Smooth muscle cell (in vitro differentiated cells): Measurements from ENCODE around the gene SLC27A5. TPM values are rescaled to one million over a fixed set of nuclear protein-coding genes. Genes with fewer than 3 reads are reported as not detected.

Source experiments
- DNase-seq: peaks from one replicate; lab custom pipeline; 2025; ENCODE audit not compliant: unreplicated experiment; lab: John Stamatoyannopoulos, UW
- H2AFZ ChIP-seq: fragments of 200-600 bp; sonication (generic); 2 replicates; pipeline ENCODE4 v1.6.0; 2016; ENCODE audit warnings: antibody characterized with exemption, low read depth, mild to moderate bottlenecking
- H3F3A ChIP-seq: fragments of 200-600 bp; sonication (generic); 2 replicates; pipeline ENCODE4 v1.6.0; 2017; ENCODE audit warnings: antibody characterized with exemption, low read depth
- H3K27ac ChIP-seq: fragments of 200-600 bp; sonication (generic); 2 replicates; pipeline ENCODE4 v1.5.1; 2016; ENCODE audit warnings: low read depth, mild to moderate bottlenecking
- H3K27me3 ChIP-seq: fragments of 200-600 bp; sonication (generic); 2 replicates; pipeline ENCODE4 v1.6.1; 2016; ENCODE audit warnings: low read depth, mild to moderate bottlenecking
- H3K36me3 ChIP-seq: fragments of 200-600 bp; sonication (generic); 2 replicates; pipeline ENCODE4 v1.5.1; 2016; ENCODE audit warnings: low read depth
- H3K4me1 ChIP-seq: fragments of 200-600 bp; sonication (generic); 2 replicates; pipeline ENCODE4 v1.5.1; 2016; ENCODE audit warnings: low read depth
- H3K4me2 ChIP-seq: fragments of 200-600 bp; sonication (generic); 2 replicates; pipeline ENCODE4 v1.6.0; 2016; ENCODE audit warnings: mild to moderate bottlenecking
- H3K4me3 ChIP-seq: fragments of 200-600 bp; sonication (generic); 2 replicates; pipeline ENCODE4 v1.5.1; 2016; ENCODE audit warnings: mild to moderate bottlenecking
- H3K79me2 ChIP-seq: fragments of 200-600 bp; sonication (generic); 2 replicates; pipeline ENCODE4 v1.6.0; 2016; ENCODE audit warnings: low read depth, mild to moderate bottlenecking
- H3K9ac ChIP-seq: fragments of 200-600 bp; sonication (generic); 2 replicates; pipeline ENCODE4 v1.6.0; 2016; ENCODE audit warnings: low read depth
- H3K9me3 ChIP-seq: fragments of 200-600 bp; sonication (generic); replicated peaks from 2 replicates; pipeline ENCODE4 v1.5.1; 2016; ENCODE audit warnings: low read depth
- H4K20me1 ChIP-seq: fragments of 200-600 bp; sonication (generic); 2 replicates; pipeline ENCODE4 v1.6.0; 2016; ENCODE audit warnings: low read depth
- CTCF ChIP-seq: fragments of 200-600 bp; sonication (generic); IDR thresholded peaks from 2 replicates; pipeline ENCODE4 v1.5.1; 2017; ENCODE audit warnings: borderline replicate concordance, mild to moderate bottlenecking, antibody characterized with exemption; ENCODE audit not compliant: insufficient read depth, poor library complexity, severe bottlenecking
- WGBS: methylation state at CpG from one replicate; pipeline ENCODE4 v1.1.7; 2016; ENCODE audit warnings: low lambda C conversion rate; 5-methylcytosine and 5-hydroxymethylcytosine counted together
- polyA plus RNA-seq: library from polyadenylated mRNA; unstranded; fragments of >200 nt; fragmentation: Nextera tagmentation; extraction: Ambion mirVana; gene quantifications from 2 replicates; pipeline ENCODE4 v1.2.1, GENCODE V29; 2016
- total RNA-seq: library from RNA; depleted of rRNA; stranded (reverse); fragments of >200 nt; gene quantifications from 2 replicates; pipeline ENCODE4 v1.2.3, GENCODE V29; 2014

The SLC27A5 gene
- total and polyA plus RNA-seq, 2 experiments from 2014 or later: 6.6 to 7.5 TPM

GRCh38 chr19:58559275-58560006, 47.6 kb upstream of the SLC27A5 start:
- peaks cover 15% of the 10 kb centered on the region for H3F3A ChIP-seq
- DNase-seq: no peak
- no peak for TF ChIP-seq CTCF
- no peaks in the 10 kb centered on the region for H3K9me3 ChIP-seq
- H3K9ac ChIP-seq: peak overlapping the region; percentile 96
- peak overlapping the region; percentile 29 for H2AFZ ChIP-seq
- 2% methylated on average over 33 of the region's 33 CpGs for WGBS
- H3K36me3 ChIP-seq: no peaks in the 10 kb centered on the region
- peaks cover 27% of the 10 kb centered on the region for H3K79me2 ChIP-seq
- peaks cover 20% of the 10 kb centered on the region for H4K20me1 ChIP-seq
- H3K4me1 ChIP-seq: peaks cover 17% of the 10 kb centered on the region
- peak overlapping the region; percentile 94 for H3K4me2 ChIP-seq
- H3K27me3 ChIP-seq: no peaks in the 10 kb centered on the region
- peak overlapping the region; percentile 62 for H3K4me3 ChIP-seq
- H3K27ac ChIP-seq: peak overlapping the region; percentile 98

- Histone ChIP-seq H3K4me2 (peak overlapping the region; percentile 94), H3K9ac (peak overlapping the region; percentile 96), H4K20me1 (peaks cover 20% of the 10 kb centered on the region), H3K9me3 (no peaks in the 10 kb centered on the region), H3K27me3 (no peaks in the 10 kb centered on the region), H3K4me1 (peaks cover 20% of the 10 kb centered on the region), H3K79me2 (peaks cover 33% of the 10 kb centered on the region), H3K36me3 (no peaks in the 10 kb centered on the region), H3K4me3 (peak overlapping the region; percentile 62), H3K27ac (peak overlapping the region; percentile 98), H3F3A (peaks cover 14% of the 10 kb centered on the region), H2AFZ (peak overlapping the region; percentile 29)
- no peak for TF ChIP-seq CTCF
- WGBS: under 1% methylated on average over 63 of the region's 76 CpGs
- no peak for DNase-seq
Measured at GRCh38 chr19:58558623-58559274, 47.0 kb upstream of the SLC27A5 start.

- DNase-seq: no peak
- TF ChIP-seq CTCF: no peak
- Histone ChIP-seq H3F3A (peaks cover 14% of the 10 kb centered on the region), H3K4me3 (peak within 1 kb of the TSS; percentile 62), H3K79me2 (peaks cover 39% of the 10 kb centered on the region), H3K27ac (peak within 1 kb of the TSS; percentile 98), H4K20me1 (peaks cover 17% of the 10 kb centered on the region), H3K9ac (peak within 1 kb of the TSS; percentile 96), H3K9me3 (no peaks in the 10 kb centered on the region), H3K36me3 (no peaks in the 10 kb centered on the region), H3K4me1 (peaks cover 25% of the 10 kb centered on the region), H3K4me2 (peak within 1 kb of the TSS; percentile 94), H2AFZ (peak within 1 kb of the TSS; percentile 29), H3K27me3 (no peaks in the 10 kb centered on the region)
- under 1% methylated on average over 15 of the region's 62 CpGs for WGBS
Measured at GRCh38 chr19:58558066-58558622, 46.4 kb upstream of the SLC27A5 start, which contains the start of gene UBE2M. Gene UBE2M (minus strand): TSS chr19:58558611. CDS start chr19:58558381, 230 bp downstream.
